GM12878 (cell line): ENCODE results near the gene BCL2. TPM values are rescaled to one million over a fixed set of nuclear protein-coding genes. Genes with fewer than 3 reads are reported as not detected.

Experiments
- ATAC-seq: fragments of 200-7000 bp; cut with Tn5 transposase; 3 replicates; pipeline ENCODE4 v1.9.1; 2020; ENCODE audit warnings: mild to moderate bottlenecking, moderate library complexity
- BruUV-seq: library from RNA; stranded (reverse); fragments of 400-500 nt; replicated peaks from 2 replicates; lab custom pipeline; 2021; lab: Mats Ljungman, UMichigan
- CTCF ChIA-PET: fragments of 300-600 bp; sonication (Branson Sonifier 250); formaldehyde crosslinking; extraction: SDS; loops from one replicate; lab custom pipeline; 2021; ENCODE audit warnings: inconsistent platforms; lab: Yijun Ruan, JAX
- POLR2A ChIA-PET: fragments of 350-600 bp; formaldehyde crosslinking; extraction: SDS; loops from one replicate; lab custom pipeline; 2021; ENCODE audit warnings: inconsistent platforms; lab: Charles Lee
- RAD21 ChIA-PET: fragments of 300-600 bp; sonication (Branson Sonifier 250); formaldehyde crosslinking; loops from one replicate; lab custom pipeline; 2023; ENCODE audit warnings: antibody characterized with exemption; ENCODE audit not compliant: unreplicated experiment; lab: Charles Lee
- SMC1A ChIA-PET: fragments of 300-600 bp; sonication (Branson Sonifier 250); formaldehyde crosslinking; loops from one replicate; lab custom pipeline; 2023; ENCODE audit not compliant: unreplicated experiment, uncharacterized antibody; lab: Charles Lee
- DNase-seq: peaks from one replicate; pipeline ENCODE4 v3.0.0-alpha.2; 2011; ENCODE audit warnings: low read depth, low spot score
- FAIRE-seq: peaks from 3 replicates; lab custom pipeline; 2011; peaks lifted over from hg19 to GRCh38; lab: Jason Lieb, UNC
- H2AFZ ChIP-seq: 2 replicates; pipeline ENCODE4 v1.6.0; 2011; ENCODE audit warnings: low read depth, low read length, control low read depth; ENCODE audit not compliant: control insufficient read depth
- H3K27ac ChIP-seq: 2 replicates; pipeline ENCODE4 v1.5.1; 2011; ENCODE audit warnings: control low read depth; ENCODE audit not compliant: control insufficient read depth, insufficient read depth
- H3K27me3 ChIP-seq, 2 experiments: replicated peaks in 1 of 2; 2 replicates each; pipeline versions ENCODE4 v1.6.0 to v1.6.1; 2011; ENCODE audit warnings: low read length in 1 of 2; ENCODE audit not compliant: control insufficient read depth in 2 of 2, insufficient read depth in 2 of 2
- H3K36me3 ChIP-seq, 2 experiments: 2 replicates each; pipeline ENCODE4 v1.5.1; 2011; ENCODE audit warnings: low read length in 1 of 2; ENCODE audit not compliant: control insufficient read depth in 2 of 2, insufficient read depth in 2 of 2
- H3K4me1 ChIP-seq: 2 replicates; pipeline ENCODE4 v1.6.1; 2011; ENCODE audit warnings: mild to moderate bottlenecking, low read length, moderate library complexity, mixed read lengths; ENCODE audit not compliant: control insufficient read depth, insufficient read depth
- H3K4me2 ChIP-seq: 2 replicates; pipeline ENCODE4 v1.6.0; 2011; ENCODE audit warnings: control low read depth; ENCODE audit not compliant: control insufficient read depth, insufficient read depth
- H3K4me3 ChIP-seq: fragments of 200-600 bp; sonication (generic); 2 replicates; pipeline ENCODE4 v1.5.1; 2016
- H3K79me2 ChIP-seq: 2 replicates; pipeline ENCODE4 v1.6.0; 2011; ENCODE audit warnings: low read length; ENCODE audit not compliant: control insufficient read depth, insufficient read depth
- H3K9ac ChIP-seq: 2 replicates; pipeline ENCODE4 v1.8.0; 2011; ENCODE audit warnings: low read length, control low read depth, mixed read lengths; ENCODE audit not compliant: control insufficient read depth, insufficient read depth
- H3K9me3 ChIP-seq: replicated peaks from 3 replicates; pipeline ENCODE4 v1.5.1; 2011; ENCODE audit warnings: mild to moderate bottlenecking, low read length; ENCODE audit not compliant: control insufficient read depth, insufficient read depth
- H4K20me1 ChIP-seq: 2 replicates; pipeline ENCODE4 v1.6.0; 2011; ENCODE audit not compliant: control insufficient read depth, insufficient read depth
- CBX3 ChIP-seq: fragments of 200-600 bp; sonication (generic); IDR thresholded peaks from 2 replicates; pipeline ENCODE4 v1.6.1; 2016; ENCODE audit warnings: low read depth, borderline replicate concordance
- HDAC6 ChIP-seq: fragments of 200-600 bp; sonication (generic); IDR thresholded peaks from one replicate; pipeline ENCODE4 v1.8.0; 2017; ENCODE audit warnings: antibody characterized with exemption; ENCODE audit not compliant: unreplicated experiment
- IKZF2 ChIP-seq, 2 experiments: fragments of 450-650 bp; IDR thresholded peaks; 2 replicates each; pipeline ENCODE4 v1.6.1; 2017; ENCODE audit warnings: mild to moderate bottlenecking in 2 of 2, moderate library complexity in 2 of 2
- IRF4 ChIP-seq: IDR thresholded peaks from 2 replicates; pipeline ENCODE4 v1.6.1; 2011; ENCODE audit warnings: low read depth, low read length
- MTA2 ChIP-seq: fragments of 450-650 bp; IDR thresholded peaks from 2 replicates; pipeline ENCODE4 v1.6.1; 2016; ENCODE audit warnings: low read depth, mild to moderate bottlenecking, moderate library complexity
- MYC ChIP-seq: IDR thresholded peaks from 2 replicates; pipeline ENCODE4 v1.6.1; 2011; ENCODE audit warnings: mild to moderate bottlenecking, low read length, moderate library complexity, inconsistent platforms; ENCODE audit not compliant: insufficient read depth, insufficient replicate concordance, insufficient read length, severe bottlenecking
- NFIC ChIP-seq: IDR thresholded peaks from 2 replicates; pipeline ENCODE4 v1.6.1; 2012; ENCODE audit warnings: low read depth, mild to moderate bottlenecking, inconsistent platforms, low read length, moderate library complexity
- RUNX3 ChIP-seq: IDR thresholded peaks from 2 replicates; pipeline ENCODE4 v1.6.1; 2012; ENCODE audit warnings: low read length, inconsistent platforms
- SMAD5 ChIP-seq: IDR thresholded peaks from 2 replicates; pipeline ENCODE4 v1.6.1; 2016; ENCODE audit warnings: antibody characterized with exemption, low read depth
- SRF ChIP-seq, 2 experiments: IDR thresholded peaks; 2 replicates each; pipeline ENCODE4 v1.6.1; 2011; ENCODE audit warnings: low read depth in 2 of 2, low read length in 2 of 2, mild to moderate bottlenecking in 1 of 2, moderate library complexity in 1 of 2
- TCF3 ChIP-seq: IDR thresholded peaks from 2 replicates; pipeline ENCODE4 v1.6.1; 2012; ENCODE audit warnings: low read depth, mild to moderate bottlenecking, low read length, borderline replicate concordance; ENCODE audit not compliant: insufficient read depth
- WGBS: methylation state at CpG from one replicate; pipeline ENCODE4 v1.1.6; 2016; ENCODE audit warnings: low lambda C conversion rate; ENCODE audit not compliant: insufficient replicate concordance, insufficient coverage; ENCODE audit errors: missing lambda C conversion rate; 5-methylcytosine and 5-hydroxymethylcytosine counted together
- in situ Hi-C: fragments of 300-500 bp; cut with MboI; formaldehyde crosslinking; loops from 9 replicates; pipeline ENCODE4 v1.14.3; 2018; ENCODE audit warnings: mixed read lengths
- intact Hi-C: fragments of 100-400 bp; cut with micrococcal nuclease; formaldehyde crosslinking; loops from one replicate; pipeline ENCODE4 v1.14.2; 2022; ENCODE audit not compliant: unreplicated experiment
- polyA plus RNA-seq, 11 experiments: library from polyadenylated mRNA; depleted of rRNA in 4 of 11; unstranded in 6 of 11; stranded (reverse) in 5 of 11; fragments of >200 nt; fragmentation: Nextera tagmentation in 4 of 11; fragmentation: Illumina TruSeq in 1 of 11; extraction: Ambion mirVana in 4 of 11; extraction: Trizol in 1 of 11; gene quantifications; 1 replicate in 1 of 11; 2 replicates in 10 of 11; pipeline versions ENCODE4 v1.2.1 to v1.2.3, GENCODE V29; 2011 to 2016; ENCODE audit warnings: inconsistent platforms in 2 of 11, missing spikeins in 2 of 11, low read depth in 1 of 11
- total RNA-seq, 4 experiments: library from RNA; depleted of rRNA in 3 of 4; stranded (reverse); fragments of >200 nt in 3 of 4; fragmentation: Illumina TruSeq in 1 of 4; extraction: Trizol in 1 of 4; gene quantifications; 2 replicates each; pipeline versions ENCODE4 v1.2.1 to v1.2.3, GENCODE V29; 2013 to 2021
- TF ChIP-seq, protein P1 (sequence below): fragments of 450-650 bp; IDR thresholded peaks from 2 replicates; pipeline ENCODE4 v1.6.1; 2014; ENCODE audit warnings: mild to moderate bottlenecking
- TF ChIP-seq, protein P2 (sequence below): fragments of 450-650 bp; formaldehyde crosslinking; IDR thresholded peaks from 2 replicates; pipeline ENCODE4 v1.5.0; 2022; ENCODE audit warnings: mild to moderate bottlenecking, missing genetic modification characterization

BCL2 gene
- total and polyA plus RNA-seq, 10 of the 15 experiments (the other 5 are each of a cell fraction or from before 2014, with no cell fraction given), result 4.1 to 47.8 (median 19.3) TPM

DNA sequence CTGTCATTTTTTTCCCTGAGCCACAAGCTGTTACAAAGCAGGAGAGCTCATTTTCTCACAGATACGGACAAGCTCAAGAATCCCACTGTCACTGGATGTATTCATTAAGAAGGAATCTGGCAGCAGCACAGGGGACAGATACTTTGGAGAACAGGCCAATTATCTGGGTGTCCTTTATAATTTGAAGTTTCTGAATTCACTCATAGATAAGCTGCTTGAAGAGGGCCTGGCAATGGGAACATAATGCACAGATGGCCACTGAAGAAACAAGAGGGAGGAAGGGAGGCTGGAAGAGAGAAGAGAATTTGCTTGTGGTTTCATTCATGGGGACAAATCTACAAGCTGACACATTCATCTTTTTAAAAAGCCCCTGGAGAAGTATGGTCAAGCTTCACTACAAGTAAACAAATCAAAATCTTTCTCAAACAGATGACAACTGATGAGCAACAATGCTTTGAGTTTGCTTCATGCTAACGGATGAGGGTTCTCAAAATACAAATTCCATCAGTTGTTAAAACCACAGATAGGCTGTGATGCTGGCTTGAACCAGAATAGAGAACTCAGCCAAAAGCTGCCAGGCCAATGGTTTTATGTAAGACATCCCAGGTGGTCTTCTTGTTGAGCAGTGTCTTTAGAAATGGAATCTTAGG is 11.9 kb downstream of the BCL2 start:
- FAIRE-seq (peak; percentile 41), ATAC-seq (no peak), DNase-seq (no peak)
- peaks cover 2 to 11% of the 10 kb centered on the region in 2 experiments for H3K36me3 ChIP-seq
- BruUV-seq, result no TSS peak
- in situ Hi-C loops (no loop called here), intact Hi-C loops (no loop called here)
- TF ChIP-seq CBX3 (no peak), RUNX3 (peak; percentile 40), SMAD5 (no peak), IRF4 (no peak), HDAC6 (no peak), TCF3 (no peak), IKZF2 (IDR thresholded peaks at IDR 0.05) (peak in 1 of 2 experiments; percentile 13; a peak in 1 of 4 replicates), MTA2 (no peak), SRF (IDR thresholded peaks at IDR 0.05; ENCODE audit: low read depth in 2 of 2, low read length in 2 of 2) (no peak), MYC (no peak), NFIC (0 out of 2 replicates have a peak, but pooled peaks have one; percentile 6)
- TF ChIP-seq, protein P1, sequence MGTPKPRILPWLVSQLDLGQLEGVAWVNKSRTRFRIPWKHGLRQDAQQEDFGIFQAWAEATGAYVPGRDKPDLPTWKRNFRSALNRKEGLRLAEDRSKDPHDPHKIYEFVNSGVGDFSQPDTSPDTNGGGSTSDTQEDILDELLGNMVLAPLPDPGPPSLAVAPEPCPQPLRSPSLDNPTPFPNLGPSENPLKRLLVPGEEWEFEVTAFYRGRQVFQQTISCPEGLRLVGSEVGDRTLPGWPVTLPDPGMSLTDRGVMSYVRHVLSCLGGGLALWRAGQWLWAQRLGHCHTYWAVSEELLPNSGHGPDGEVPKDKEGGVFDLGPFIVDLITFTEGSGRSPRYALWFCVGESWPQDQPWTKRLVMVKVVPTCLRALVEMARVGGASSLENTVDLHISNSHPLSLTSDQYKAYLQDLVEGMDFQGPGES, result no peak
- TF ChIP-seq, protein P2, sequence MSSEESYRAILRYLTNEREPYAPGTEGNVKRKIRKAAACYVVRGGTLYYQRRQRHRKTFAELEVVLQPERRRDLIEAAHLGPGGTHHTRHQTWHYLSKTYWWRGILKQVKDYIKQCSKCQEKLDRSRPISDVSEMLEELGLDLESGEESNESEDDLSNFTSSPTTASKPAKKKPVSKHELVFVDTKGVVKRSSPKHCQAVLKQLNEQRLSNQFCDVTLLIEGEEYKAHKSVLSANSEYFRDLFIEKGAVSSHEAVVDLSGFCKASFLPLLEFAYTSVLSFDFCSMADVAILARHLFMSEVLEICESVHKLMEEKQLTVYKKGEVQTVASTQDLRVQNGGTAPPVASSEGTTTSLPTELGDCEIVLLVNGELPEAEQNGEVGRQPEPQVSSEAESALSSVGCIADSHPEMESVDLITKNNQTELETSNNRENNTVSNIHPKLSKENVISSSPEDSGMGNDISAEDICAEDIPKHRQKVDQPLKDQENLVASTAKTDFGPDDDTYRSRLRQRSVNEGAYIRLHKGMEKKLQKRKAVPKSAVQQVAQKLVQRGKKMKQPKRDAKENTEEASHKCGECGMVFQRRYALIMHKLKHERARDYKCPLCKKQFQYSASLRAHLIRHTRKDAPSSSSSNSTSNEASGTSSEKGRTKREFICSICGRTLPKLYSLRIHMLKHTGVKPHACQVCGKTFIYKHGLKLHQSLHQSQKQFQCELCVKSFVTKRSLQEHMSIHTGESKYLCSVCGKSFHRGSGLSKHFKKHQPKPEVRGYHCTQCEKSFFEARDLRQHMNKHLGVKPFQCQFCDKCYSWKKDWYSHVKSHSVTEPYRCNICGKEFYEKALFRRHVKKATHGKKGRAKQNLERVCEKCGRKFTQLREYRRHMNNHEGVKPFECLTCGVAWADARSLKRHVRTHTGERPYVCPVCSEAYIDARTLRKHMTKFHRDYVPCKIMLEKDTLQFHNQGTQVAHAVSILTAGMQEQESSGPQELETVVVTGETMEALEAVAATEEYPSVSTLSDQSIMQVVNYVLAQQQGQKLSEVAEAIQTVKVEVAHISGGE, result no peak
- no peak overlapping the region for H2AFZ ChIP-seq
- ChIA-PET RAD21 (interaction anchor here (0.7 to 3.5 kb wide), 14 partner anchors 10 to 283 kb away, joined by 3 to 28 read pairs (median 4); partner anchors contain the start of gene BCL2), SMC1A (interaction anchor here (0.7 to 4.7 kb wide), 24 partner anchors 10 to 290 kb away, joined by 3 to 22 read pairs (median 3); no protein-coding TSS in a partner anchor), POLR2A (interaction anchor here (0.7 to 1.7 kb wide), 9 partner anchors 10 to 165 kb away, joined by 3 to 5 read pairs (median 4); no protein-coding TSS in a partner anchor), CTCF (interaction anchor here (0.9 to 3.6 kb wide), 8 partner anchors 10 to 291 kb away, joined by 3 to 14 read pairs (median 6); no protein-coding TSS in a partner anchor)
- no peaks in the 10 kb centered on the region for H4K20me1 ChIP-seq
- peak overlapping the region; percentile 16; the same call in 1 of the 2 replicates for H3K4me3 ChIP-seq
- H3K9me3 ChIP-seq, result no peaks in the 10 kb centered on the region
- WGBS, result 44% methylated on average over 2 of the region's 2 CpGs
- peaks cover 98% of the 10 kb centered on the region for H3K79me2 ChIP-seq
- no peak overlapping the region; the same call in 1 of the 2 replicates for H3K9ac ChIP-seq
- peak overlapping the region; percentile 31; the same call in 1 of the 2 replicates for H3K4me2 ChIP-seq
- no peaks in the 10 kb centered on the region for H3K27me3 ChIP-seq
- peak overlapping the region; percentile 60 for H3K27ac ChIP-seq
- peaks cover 49% of the 10 kb centered on the region for H3K4me1 ChIP-seq
